A172 (cell line): ENCODE data around the gene MOB3B. TPM values are rescaled to one million over a fixed set of nuclear protein-coding genes. Genes with fewer than 3 reads are reported as not detected.

Experiments
- DNase-seq: peaks from one replicate; pipeline ENCODE4 v3.0.0-alpha.2; 2015; ENCODE audit warnings: low spot score
- total RNA-seq: library from RNA; depleted of rRNA; stranded (reverse); fragments of >200 nt; shearing (Covaris generic); gene quantifications from 2 replicates; pipeline ENCODE4 v1.2.3, GENCODE V29; 2014; rRNA removed

MOB3B gene
- total RNA-seq: 0.02 TPM in 1 of 2 replicates, not detected in the other

DNA sequence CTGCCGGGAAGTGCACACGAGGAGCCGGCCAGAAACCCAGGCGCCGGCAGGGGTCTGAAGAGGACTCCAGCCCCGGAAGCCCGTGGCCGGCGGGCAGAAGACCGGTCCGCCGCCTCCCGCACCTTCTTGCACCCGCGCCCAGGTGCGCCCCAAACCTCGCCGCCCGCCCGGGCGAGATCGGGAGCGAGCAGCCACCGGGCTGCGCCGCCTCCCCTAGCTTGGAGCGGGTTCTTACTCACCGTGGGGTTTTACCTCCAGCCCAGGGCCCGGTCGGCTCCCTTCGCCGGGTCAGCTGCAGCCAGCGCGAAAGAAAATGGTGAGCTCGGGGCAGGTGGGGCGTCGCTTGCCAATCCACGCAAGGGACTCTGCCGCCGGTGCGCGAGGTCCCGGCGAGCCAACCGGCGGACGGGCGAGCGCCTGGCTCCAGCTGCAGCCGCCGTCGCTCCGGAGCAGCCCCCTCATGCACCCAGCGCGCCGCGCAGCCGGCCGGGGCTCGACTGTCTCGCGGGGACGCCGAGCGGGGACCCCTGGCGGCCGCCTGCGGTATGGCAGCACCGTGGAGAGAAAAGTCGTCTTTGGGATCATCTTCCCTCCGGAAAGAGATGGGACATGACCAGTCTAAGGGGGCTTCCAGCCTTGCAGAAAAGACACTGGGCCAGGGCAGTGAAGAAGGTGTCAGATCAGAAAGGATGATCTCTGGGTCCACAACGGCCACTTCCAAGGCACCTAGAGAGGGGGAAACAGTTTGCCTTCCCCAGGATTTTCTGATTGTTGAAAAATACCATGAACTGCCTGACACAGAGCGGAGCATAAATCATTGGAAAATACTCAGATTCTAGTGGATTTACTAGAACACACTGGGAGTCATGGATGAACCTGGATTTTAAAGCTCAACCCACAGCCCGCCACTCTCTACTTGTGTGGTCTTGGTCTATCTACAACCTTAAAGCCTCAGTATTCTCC is at the start of gene MOB3B:
Gene MOB3B, minus strand, starts transcription at position 499 of the 963 bp plus-strand sequence. CDS start 74,264 bp downstream, outside the sequence.
- DNase-seq: peak; percentile 16

DNA sequence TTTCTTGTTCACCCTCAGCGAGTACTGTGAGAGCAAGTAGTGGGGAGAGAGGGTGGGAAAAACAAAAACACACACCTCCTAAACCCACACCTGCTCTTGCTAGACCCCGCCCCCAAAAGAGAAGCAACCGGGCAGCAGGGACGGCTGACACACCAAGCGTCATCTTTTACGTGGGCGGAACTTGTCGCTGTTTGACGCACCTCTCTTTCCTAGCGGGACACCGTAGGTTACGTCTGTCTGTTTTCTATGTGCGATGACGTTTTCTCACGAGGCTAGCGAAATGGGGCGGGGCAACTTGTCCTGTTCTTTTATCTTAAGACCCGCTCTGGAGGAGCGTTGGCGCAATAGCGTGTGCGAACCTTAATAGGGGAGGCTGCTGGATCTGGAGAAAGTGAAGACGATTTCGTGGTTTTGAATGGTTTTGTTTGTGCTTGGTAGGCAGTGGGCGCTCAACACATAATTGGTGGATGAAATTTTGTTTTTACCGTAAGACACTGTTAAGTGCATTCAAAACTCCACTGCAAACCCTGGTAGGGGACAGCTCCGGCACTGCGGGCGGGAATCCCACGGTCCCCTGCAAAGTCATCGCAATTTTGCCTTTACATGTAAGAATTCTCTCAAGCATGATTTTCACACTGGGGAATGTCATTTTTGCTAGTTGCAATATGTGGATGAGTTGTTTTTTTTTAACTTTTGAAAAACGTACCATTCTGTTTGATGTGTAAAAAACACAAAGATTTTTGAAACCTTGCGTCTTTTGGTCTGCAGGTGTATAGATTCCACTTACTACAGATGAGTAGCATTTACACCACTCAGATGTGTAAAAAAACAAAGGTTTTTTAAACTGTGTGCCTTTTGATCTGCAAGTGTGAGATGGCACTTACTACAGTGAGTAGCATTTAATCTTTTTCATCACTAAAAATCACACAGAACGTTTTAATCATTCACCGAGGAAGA is 44.3 kb upstream of the MOB3B start:
- DNase-seq: peak; percentile 97

DNA sequence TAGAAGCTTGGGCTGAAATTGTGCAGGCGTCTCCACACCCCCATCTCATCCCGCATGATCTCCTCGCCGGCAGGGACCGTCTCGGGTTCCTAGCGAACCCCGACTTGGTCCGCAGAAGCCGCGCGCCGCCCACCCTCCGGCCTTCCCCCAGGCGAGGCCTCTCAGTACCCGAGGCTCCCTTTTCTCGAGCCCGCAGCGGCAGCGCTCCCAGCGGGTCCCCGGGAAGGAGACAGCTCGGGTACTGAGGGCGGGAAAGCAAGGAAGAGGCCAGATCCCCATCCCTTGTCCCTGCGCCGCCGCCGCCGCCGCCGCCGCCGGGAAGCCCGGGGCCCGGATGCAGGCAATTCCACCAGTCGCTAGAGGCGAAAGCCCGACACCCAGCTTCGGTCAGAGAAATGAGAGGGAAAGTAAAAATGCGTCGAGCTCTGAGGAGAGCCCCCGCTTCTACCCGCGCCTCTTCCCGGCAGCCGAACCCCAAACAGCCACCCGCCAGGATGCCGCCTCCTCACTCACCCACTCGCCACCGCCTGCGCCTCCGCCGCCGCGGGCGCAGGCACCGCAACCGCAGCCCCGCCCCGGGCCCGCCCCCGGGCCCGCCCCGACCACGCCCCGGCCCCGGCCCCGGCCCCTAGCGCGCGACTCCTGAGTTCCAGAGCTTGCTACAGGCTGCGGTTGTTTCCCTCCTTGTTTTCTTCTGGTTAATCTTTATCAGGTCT is 43.5 kb upstream of the MOB3B start, which contains the start of gene C9orf72:
Gene C9orf72, minus strand, starts transcription at position 564 of the 716 bp plus-strand sequence. CDS start 6,361 bp downstream, outside the sequence.
- peak; percentile 41 for DNase-seq

DNA sequence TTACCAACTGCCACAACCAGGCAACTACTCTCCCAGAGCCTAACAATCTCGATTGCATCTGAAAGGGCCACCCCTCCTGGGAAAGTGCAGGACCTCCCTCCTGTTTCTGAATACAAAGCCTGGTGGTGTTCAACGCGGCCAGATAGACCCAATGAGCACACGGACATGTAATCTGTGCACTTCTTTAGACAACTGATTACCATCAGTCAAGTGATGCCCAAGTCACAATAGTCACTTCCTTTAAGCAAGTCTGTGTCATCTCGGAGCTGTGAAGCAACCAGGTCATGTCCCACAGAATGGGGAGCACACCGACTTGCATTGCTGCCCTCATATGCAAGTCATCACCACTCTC is 42.9 kb upstream of the MOB3B start:
- peak; percentile 44 for DNase-seq

DNA sequence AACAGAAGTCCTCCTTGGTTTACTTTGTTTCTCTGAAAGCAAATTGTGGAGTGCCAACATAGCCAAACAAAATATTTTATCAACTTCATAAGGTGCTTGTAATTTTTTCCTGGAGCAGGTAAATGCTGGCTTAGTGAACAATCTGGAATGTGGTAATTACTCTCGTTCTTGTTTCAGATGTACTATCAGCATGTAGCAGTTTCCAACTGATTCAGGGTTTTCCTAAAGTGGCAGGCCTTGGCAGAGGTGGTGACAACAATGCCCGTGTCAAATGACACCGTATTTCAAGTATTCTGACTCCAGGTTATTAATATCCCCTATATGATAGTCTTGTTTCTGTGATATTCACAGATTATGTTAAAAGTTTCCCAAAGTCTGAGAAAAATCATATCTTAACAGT is 42.4 kb upstream of the MOB3B start:
- no peak for DNase-seq

DNA sequence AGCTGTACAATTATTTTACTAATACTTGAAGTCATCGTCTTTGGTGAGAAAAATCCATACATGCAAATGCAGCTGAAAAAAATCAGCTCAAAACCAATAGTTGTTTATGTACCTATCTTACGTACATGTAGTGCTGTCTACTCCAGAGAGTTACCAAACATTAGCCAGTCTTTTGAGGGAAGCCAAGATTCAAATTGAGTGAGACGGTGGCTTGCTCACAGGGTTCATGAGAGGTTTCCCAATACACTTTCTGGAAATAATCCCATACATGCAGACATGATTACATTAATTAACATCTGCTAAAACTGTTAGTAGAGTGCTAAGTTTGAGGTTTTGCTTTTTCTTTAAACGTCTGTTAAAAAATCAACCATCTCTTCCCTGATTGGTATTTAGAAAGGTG is 41.4 kb upstream of the MOB3B start:
- no peak for DNase-seq

DNA sequence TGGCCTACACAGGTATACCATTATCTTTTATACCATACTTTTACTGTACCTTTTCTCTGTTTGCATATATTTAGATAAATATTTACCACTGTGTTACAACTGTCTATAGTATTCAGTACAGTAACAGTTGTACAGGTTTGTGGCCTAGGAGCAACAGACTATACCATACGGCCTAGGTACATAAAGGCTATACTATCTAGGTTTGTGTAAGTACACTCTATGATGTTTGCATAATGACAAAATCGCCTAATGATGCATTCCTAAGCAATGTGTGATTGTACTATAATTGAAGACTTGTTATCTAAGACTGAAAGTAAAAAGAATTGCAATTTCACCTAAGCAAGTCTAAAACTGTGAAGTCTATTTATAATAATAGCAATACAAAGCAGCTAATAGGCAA is 39.8 kb upstream of the MOB3B start:
- DNase-seq: no peak

DNA sequence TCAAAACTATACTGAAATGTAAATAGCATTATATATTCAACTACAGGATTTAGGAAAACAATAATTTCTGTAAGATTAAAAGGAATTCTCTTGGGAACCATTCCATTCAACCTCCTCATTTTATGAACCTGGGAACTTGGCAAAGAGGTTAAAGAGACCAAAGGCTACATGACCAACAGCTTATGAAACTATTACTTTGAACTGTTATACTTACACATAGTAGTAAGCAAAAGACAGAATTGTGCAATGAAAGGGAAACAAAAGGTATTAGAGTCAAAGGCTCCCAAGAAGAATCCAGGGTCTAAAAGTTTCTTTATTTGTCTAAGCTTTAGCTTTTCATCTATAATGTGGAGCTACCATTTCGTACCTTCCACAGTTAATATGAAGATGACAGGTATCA is 36.5 kb upstream of the MOB3B start:
- DNase-seq: no peak

DNA sequence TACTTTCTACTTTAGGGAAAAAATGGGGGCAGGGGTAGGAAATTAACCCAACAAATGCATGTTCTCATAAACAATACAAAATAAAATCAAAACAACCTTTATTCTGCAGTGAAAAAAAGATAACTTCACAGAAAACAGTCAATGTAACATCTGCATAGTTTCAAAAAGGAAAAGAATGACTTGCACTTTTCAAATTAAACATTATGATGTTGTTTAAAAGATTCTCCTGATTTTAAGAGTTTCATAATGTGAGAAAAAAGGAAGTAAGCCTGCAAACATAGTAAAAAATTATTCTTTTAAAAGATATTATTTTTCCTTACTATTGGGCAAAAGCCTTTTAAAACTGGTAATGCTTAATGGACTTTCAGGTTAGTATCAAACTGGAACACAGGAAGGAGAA is 36.1 kb upstream of the MOB3B start:
- DNase-seq: no peak

DNA sequence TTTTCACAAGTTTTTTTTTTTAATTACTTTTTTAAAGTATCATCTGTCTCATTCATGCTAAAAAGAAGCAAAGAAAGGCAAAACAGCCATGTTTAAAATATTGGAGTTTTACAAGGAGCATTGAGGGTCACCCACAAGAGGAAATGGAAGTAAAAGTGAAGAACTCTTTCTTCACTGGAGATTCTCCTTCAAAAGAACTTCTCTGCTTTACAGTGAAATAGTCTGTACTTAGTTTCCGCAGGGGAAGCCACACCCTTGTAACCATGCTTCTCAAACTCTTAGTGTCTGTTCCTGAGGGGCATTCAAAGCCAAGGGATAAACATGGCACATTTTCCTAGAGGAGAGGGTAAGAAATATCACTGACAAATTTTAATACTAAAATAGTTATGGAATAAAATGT is 35.1 kb upstream of the MOB3B start:
- no peak for DNase-seq

DNA sequence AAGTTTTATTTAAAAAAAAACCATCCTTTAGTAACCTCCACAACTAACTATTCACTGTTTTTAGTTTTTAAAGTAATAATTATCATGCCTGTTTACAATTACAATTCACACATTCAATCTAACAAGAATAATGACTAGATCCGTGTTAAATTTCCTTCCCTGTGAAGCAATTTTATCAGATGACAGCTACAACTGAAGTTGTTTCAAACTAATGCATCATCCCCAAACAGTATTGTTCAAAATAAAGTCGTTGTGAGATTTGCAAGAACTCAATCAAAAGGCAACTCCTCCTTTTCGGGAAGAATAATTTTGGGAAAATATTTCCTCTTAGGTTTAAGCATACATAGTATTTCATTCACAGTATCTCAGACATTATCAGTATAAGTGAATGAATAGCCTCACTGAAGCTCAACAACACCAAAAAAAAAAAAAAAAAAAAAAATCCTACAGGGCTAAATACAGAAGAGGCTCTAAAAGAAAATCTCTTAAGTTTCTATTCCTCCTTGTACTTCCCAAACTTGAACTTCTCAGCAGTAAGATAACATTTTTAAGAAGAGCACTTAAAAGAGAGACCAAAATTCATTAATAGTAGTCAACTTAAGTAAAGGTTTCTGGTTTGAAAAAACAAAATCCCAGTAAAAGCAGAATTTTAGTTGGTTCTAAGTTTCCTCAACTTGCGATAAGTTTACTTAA is 34.3 kb upstream of the MOB3B start:
- DNase-seq: no peak

DNA sequence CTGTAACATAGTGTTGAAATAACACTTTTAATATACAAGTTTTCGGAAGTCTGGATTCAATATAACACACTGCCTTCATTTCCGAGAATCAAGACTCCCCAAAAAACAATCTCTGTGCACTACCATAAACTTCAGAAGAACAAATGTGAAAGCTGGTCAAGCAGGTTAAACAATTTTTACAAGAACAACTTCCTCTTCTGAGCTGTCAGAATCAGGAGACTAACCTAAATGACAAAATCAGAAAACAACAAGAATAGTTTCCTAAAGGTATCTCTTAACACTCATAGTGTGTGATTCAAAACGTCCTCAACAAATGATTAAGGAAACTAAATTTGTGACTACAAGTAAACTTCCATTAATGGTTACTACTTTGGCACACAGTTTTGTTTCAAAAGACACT is 32.1 kb upstream of the MOB3B start:
- DNase-seq: no peak

DNA sequence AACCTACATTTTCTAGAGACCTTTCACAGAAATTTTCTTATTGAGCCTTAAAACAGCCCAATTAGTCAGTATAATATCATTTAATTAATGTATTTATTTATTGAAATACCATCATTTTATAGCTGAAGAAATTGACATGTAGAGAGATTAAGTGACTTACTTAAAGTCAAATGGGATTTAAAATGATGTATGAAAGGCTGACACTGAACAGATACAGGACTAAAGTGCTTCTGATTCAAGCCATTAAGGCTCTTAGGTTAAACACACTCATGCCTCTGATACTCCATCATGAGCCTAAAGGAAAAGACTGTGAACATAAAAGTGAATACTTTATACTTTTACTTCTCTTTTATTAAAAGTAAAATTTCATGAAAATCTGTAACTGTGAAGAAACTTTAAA is 30.8 kb upstream of the MOB3B start:
- no peak for DNase-seq

DNA sequence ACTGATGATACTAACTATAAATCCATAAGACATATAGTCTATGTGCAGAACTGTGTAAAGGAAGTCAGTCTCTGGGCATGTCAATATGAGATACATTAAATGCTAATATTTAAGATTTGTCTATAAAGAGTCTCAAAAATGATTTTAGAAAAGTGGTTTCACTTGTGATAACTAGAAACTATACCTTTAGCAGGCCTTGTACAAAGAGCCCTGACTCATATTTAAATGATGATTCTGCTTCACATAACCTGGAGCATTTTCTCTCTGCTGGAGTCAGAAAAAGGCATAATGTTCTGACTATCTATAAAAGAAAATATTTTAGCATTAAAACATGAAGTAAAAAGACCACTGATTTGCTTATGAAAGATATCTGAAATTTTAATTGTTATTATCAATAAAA is 28.7 kb upstream of the MOB3B start:
- DNase-seq: no peak

DNA sequence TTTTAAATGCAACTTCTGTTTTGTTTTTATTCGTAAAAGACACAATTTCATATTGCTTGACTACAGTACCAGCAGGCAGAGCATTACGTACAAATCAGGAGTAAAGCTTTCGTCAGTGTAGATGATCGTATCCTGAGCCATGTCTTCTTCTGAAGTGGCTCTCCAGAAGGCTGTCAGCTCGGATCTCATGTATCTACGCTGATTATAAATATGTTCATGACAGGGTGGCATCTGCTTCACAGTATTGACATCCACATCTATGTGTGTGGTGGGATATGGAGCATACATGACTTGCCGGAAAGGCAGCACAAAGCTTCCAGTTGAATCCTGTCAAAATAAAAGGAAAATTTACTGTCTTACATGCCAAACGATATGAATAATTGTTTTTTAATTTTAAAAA is 26.9 kb upstream of the MOB3B start:
- no peak for DNase-seq

DNA sequence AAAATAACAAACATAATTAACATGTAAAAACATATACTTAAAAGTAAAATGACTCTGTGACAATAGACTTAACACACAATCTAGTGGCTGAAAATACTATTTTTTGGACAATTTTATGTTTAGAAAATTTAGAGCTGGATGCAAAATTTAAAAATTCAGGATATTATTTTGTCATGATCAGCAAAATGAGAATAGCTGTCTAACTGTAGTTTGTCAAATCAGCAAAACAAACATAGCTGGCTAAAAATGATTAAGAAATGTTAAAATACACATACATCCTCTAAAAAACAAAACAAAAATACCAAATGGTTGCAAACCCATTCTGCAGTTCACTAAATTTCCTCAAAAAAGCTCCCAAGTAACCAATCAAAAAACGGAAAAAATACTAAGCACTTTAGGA is 25.1 kb upstream of the MOB3B start:
- no peak for DNase-seq

DNA sequence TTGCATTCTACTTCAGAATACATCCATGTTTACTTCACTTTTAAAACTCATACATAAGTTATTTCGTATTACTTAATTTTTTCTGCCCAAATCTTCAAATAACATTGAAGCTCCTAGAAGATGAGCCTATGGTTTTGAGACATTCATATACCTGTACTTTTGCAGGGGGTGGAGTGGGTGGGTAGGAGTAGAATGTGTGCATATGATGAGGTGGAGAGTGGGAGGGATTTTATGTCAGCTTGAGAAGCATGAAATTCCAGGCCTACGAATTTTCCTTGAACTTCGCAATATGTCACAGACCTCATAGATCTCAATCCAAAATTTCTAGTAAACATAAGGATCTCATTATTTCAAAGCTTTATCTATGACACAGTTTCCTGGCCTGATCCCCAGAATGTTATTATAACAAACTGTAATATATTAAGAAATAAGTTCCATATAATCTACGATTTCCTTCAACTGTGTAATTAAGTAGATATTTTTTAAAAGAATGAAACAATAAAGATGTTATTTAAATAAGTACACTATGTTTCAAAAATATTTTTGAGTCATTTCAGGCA is 19.7 kb upstream of the MOB3B start:
- DNase-seq: no peak

DNA sequence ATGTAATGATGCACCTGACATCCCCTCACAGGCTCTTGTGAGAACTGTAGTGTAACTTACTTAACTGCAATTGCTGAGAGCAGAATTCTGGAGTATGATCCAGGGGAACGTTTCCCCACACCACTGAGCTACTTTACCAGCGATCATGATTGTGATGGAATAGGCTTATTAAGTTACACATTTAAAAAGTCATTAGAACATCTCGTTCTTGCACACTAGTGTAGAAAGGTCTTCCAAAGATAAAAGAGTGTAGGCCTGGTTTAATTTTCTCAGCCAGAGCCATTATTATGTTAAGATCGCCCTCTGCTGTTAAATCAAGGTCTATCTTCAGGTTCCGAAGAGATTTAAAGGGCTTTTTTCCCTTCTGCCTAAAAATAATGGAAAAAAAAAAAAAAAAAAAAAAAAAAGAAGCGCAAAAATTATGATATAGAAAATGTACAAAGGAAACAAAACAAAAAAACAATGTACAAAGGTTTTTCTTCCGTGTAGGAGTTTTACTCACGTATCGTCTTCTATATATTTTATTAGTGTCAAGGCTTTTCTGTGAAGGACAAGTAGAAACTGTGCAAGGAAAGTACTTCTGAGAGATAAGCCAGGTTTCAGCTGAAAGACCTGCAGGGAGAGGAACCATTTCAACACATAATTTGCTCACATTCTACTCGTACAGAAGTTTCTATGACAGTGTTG is 18.6 kb upstream of the MOB3B start:
- no peak for DNase-seq

DNA sequence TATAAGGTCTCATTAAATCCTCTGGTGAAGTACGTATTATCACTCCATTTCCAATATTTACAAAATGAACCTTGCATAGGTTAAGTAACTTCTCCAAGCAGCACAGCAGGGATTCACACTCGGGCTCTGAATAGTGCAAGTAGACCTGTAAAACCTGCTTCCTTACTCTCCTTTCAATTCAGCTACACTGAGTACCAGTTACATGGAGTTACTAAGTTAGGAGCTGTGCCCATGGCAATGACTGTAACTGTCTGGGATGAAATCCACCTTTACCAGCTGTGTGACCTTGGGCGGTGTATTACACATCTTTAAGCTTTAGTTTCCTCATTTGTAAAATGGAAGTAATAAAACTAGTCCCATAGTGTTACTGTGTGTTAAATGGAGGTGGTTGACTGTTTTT is 15.9 kb upstream of the MOB3B start:
- DNase-seq: no peak

DNA sequence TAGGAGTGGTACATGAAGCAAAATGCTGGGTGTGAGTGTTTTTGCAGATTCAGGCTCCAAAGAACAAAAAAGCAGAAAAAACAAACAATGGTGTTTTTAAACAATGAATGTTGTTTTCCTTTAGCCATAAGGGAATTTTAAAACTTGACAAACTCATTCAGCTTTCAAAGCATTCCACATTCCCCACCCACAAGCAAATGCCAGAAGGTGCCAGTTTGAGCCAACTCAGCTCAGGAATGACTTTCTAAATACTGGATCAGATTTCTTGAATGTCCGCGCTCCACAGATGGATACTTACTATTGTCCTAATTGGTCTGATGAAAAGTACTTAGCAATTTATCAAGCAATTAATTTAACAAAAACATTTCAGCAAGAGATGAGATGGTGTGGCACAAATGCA is 12.9 kb upstream of the MOB3B start:
- no peak for DNase-seq
